Purkinje cell (primary cell): ENCODE data around the gene NPR3. TPM values are rescaled to one million over a fixed set of nuclear protein-coding genes. Genes with fewer than 3 reads are reported as not detected.

ENCODE experiments used
- polyA plus RNA-seq: library from polyadenylated mRNA; unstranded; fragments of >200 nt; fragmentation: Nextera tagmentation; gene quantifications from 2 replicates; pipeline ENCODE4 v1.2.1, GENCODE V29; 2014

The NPR3 gene
- polyA plus RNA-seq: not detected in 2 replicates

GRCh38 chr5:32710550-32711361 lies at the start of gene NPR3:
Gene NPR3 (plus strand): TSS chr5:32711321. CDS start chr5:32711777, 456 bp downstream.

Other genes with a start within 250 kb of the NPR3 start
- 1,233 and 1,272 TPM in 2 replicates for gene SUB1, start 125.8 kb upstream of the NPR3 start, polyA plus RNA-seq